ENCODE data around the gene TLE7.

DNA sequence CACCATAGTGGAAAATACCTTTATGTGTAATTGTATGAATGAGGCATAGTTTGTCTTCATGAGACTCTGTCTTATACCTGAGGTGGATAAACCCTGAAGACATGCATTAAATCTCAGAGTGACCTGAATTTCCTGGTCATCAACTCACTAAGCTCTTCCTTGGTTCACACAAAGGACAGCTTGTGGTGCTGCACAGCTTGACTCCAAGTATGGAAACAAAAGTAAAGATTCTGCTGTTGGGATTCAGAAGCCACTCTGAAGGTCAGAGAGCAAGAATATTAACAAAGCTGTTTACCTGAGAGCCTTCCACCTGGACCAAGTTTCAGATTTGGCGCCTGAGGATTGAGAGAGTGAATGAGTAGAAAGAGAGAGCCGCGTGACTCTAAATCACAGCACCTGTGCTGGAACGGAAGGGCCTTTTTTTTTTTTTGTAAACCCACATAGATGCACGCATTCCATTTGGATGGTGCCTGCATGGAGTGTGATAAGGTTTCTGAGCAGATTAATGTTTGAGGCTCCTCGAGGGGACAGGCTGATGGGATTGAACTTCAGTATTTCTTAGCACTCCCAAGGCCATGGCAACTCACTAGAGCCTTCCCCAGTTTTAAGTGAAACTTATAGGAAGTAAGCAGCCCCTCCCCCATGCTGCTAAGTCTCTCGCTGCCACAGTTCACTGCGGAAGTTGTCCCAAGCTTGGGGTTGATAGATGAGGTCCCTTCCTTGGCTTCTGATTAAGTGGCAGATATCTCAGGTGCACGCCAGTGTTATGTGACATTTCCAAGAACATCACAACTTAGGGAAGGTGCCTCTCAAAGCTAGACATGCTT, 54.6 kb downstream of the TLE7 start:
- TF ChIP-seq, protein P1, sequence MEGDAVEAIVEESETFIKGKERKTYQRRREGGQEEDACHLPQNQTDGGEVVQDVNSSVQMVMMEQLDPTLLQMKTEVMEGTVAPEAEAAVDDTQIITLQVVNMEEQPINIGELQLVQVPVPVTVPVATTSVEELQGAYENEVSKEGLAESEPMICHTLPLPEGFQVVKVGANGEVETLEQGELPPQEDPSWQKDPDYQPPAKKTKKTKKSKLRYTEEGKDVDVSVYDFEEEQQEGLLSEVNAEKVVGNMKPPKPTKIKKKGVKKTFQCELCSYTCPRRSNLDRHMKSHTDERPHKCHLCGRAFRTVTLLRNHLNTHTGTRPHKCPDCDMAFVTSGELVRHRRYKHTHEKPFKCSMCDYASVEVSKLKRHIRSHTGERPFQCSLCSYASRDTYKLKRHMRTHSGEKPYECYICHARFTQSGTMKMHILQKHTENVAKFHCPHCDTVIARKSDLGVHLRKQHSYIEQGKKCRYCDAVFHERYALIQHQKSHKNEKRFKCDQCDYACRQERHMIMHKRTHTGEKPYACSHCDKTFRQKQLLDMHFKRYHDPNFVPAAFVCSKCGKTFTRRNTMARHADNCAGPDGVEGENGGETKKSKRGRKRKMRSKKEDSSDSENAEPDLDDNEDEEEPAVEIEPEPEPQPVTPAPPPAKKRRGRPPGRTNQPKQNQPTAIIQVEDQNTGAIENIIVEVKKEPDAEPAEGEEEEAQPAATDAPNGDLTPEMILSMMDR (IDR thresholded peaks at IDR 0.05): no peak
- TF ChIP-seq POLR2A (IDR thresholded peaks at IDR 0.05): no peak

All from heart left ventricle (tissue), 13 donors.